ENCODE results near the gene KDM4F.
"Not testable (repeated sequence)": the region's sequence is repeated elsewhere in the genome, so short reads cannot be mapped to it uniquely, and the experiment has no call there.

Gene KDM4F

DNA sequence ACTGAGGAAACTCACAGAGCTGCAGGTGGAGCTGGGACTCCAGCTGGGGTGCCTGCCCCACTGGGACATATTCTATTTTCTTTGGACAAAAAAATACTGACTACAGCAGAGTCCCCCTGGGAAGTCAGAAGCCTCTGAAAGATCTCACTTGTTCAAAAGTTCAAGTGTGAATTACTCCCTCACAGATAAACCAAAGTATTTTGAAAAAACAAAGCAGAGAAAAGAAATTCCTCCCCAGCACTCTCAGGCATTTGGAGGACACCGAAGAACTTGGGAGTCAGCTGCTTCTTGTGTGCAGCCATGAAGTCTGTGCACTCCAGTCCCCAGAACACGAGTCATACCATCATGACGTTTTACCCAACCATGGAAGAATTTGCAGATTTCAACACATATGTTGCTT is at the start of gene KDM4F:
KDM4F (plus strand) TSS at position 301 of the 400 bp plus-strand sequence.
- DNase-seq (ENCODE audit: low read depth in 2 of 2) = not testable (repeated sequence)

DNA sequence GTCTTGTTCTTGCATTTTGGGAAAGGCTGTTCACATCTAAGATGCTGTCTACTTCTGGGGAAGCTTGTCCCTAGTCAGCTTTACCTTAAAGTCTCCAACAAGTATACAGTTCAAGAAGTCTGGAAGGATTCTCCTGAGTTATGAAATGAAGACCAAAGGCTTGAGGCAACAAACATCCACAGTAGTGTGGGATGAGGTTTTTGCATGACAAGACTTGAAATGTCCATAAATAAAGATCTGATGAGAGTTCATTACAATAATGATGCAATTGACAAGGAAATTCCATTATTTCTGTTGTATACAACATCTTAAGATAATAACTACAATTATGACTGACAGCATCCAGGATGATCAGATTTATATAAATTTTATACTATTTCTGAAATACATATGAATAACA is 45.5 kb upstream of the KDM4F start:
- no peak for DNase-seq (ENCODE audit: low read depth in 2 of 2)

DNA sequence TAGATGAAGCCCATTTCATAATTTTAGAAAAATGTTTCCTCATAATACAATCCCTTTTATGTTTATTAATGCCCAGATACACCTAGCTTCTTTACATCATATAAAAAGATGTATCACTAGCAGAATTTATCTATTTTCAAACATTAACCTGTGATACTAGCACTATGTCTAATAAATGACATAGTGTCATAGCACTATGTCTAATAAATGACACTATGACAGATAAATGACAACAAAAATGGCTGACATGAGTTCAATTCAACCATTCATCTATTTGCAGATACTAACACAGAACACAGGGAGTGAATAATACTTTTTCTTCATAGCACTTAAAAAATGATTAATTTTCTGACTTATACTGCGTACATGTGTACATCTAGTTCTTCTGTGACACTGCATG is 43.6 kb upstream of the KDM4F start:
- DNase-seq (ENCODE audit: low read depth in 2 of 2) = no peak

DNA sequence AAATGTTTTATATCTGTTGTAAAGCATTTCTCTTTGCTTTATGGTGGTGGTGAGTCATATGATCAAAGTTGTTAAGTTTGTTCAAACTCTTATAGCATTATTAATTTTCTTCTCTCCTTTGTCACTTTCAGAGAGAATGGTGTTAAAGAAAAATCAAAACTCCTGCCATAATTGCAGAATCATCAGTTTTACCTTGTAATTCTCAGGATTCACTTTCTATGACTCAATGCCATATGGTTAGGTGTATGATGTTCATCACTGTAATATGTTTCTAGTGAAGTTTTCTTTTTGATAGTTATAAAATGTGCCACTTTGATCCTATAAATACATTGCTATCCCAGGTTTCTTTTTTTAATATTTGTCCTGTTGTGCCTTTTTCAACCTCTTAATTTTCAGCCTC is 37.8 kb upstream of the KDM4F start:
- no peak for DNase-seq (ENCODE audit: low read depth in 2 of 2)

DNA sequence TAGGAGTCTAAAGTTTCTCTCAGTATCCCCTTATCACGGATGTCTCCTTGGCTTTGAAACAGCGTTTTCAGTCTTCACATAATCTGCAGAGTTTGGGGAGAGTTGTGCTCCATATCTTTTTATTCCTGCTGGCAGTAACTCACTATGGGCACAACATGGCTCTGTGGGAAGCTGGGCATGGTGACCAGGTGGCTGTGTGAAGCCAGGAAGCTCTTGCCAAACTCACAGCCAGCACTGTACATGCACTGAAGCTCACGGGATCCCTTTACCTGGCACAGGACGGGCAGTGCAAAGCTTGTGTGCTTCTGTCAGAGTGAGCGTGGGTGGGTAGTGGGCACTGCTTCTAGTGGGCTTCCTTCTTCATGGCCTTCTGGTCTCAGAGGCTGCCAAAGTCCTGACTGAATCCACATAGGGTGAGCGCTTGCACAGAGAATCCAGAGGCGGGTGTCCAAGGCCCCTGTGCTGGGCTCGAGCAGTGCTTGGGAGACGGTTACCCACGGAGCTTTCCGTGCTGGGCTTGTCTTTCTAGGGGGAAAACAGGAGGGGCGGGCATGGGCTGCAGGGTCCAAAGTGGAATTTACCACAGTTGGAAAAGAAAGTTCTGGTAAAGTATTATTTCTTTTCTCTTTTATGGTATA is 34.9 kb upstream of the KDM4F start:
- DNase-seq (ENCODE audit: low read depth in 2 of 2) = no peak

DNA sequence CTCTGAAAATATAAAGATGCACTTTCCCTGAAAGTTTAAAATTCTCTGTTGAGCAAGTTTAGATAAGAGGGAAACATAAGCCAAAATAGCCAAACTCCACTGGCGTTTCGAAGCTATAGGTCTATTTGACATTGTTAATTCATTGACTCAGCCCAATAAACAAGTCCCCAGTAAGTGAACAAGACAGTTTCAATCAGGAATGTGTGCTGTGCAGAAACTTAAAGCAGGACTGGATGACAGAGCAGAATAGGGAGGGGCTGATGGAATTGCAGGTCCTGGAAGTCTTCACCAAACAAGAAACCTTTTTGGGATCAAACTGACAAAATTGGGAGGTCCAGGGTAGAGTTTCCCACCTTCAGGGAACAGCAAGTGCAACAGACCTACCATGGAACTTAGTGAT is 33.1 kb upstream of the KDM4F start:
- no peak for DNase-seq (ENCODE audit: low read depth in 2 of 2)

DNA sequence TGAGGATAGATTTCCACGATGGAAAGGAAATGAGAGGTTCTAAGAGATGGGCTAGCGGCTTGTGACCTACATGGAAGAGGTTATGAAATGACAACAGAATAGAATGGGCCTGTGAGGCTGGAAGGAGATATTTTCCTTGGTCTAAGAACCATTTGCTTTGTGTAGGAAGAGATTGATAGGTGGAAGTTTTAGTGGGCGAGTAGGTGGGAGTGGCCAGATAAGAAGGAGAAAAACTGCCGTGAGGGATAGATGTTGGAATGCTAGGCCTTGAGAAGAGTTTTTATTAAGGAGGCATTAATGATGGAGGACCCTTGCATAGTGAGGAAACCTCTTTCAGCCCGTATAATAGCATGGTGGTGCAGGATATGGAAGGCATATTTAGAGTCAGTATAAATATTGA is 27.8 kb upstream of the KDM4F start:
- not testable (repeated sequence) for DNase-seq (ENCODE audit: low read depth in 2 of 2)

DNA sequence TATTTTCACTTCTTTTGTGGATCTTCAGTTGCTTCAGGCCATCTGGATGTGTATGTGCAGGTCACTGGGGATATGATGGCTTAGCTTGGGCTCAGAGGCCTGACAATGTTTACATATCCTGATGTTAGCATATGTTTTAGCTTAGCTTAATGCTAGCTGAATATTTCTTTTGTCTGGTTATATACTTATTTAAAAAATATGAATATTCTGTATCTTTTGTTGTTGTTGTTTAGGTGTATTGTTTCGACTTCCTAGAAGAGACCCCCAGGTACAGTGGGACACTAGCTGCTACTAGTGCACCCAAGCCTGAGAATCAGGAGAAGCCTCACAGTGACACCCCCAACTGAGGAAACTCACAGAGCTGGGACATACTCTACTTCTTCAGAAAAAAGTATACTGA is 24.3 kb upstream of the KDM4F start, which contains the start of gene KDM4E:
KDM4E (plus strand) TSS at position 301 of the 400 bp plus-strand sequence. CDS start 300 bp downstream, outside the sequence.
- no peak for DNase-seq (ENCODE audit: low read depth in 2 of 2)

DNA sequence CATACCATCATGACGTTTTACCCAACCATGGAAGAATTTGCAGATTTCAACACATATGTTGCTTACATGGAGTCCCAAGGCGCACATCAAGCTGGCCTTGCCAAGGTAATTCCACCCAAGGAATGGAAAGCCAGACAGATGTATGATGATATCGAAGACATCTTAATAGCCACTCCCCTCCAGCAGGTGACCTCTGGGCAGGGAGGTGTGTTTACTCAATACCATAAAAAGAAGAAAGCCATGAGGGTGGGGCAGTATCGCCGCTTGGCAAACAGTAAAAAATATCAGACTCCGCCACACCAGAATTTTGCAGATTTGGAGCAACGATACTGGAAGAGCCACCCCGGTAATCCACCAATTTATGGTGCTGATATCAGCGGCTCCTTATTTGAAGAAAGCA is 23.6 kb upstream of the KDM4F start:
- DNase-seq (ENCODE audit: low read depth in 2 of 2) = not testable (repeated sequence)

DNA sequence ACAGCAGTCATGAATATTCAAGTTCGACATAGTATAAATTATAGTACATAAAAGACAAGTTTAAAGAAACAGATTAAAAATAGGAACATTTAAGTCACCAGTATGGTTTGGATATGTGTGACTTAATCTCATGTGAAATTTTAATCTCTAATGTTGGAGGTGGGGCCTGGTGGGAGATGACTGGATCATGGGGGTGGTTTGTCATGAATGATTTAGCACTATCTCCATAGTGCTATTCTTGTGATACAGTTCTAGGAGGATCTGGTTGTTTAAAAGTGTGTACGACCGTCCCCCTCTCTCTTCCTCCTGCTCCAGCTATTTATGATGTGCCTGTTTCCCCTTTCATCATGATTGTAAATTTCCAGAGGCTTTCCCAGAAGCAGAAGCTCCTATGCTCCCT is 20.9 kb upstream of the KDM4F start:
- DNase-seq (ENCODE audit: low read depth in 2 of 2) = no peak

DNA sequence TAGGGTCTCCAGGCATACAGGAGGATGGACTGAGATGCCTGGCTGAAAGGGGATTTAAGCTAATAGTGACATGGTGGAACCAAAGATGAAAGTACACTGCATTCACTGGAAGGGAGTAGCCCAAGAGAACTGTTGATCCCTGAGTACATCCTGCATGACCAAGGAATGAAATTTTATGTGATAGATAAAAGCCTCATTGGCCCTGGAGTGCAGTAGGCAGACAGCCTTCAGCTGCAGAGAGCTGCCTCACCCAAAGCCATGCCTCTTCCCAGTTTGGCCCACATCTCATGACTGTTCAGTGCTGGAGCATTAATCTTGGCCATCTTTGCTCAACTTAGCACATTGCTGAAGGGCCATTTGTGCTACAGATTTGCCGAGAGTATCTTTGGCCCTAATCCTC is 16.2 kb upstream of the KDM4F start:
- DNase-seq (ENCODE audit: low read depth in 2 of 2) = no peak

DNA sequence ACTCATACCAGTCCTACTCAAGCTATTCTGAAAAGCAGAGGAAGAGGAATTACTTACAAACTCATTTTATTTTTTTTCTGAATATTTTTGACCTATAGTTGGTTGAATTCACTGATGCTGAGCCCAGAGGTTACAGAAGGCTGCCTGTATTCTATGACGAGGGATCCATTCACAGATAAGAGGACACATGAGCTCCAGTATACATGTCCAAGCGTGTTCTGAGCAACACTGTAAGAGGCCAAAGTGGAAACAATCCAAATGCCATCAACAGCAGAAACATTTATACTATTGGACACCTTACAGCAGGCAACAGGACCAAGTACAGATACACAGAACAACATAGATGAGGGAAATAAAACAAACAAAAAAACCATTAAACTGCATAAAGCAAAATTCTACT is 13.9 kb upstream of the KDM4F start:
- no peak for DNase-seq (ENCODE audit: low read depth in 2 of 2)

DNA sequence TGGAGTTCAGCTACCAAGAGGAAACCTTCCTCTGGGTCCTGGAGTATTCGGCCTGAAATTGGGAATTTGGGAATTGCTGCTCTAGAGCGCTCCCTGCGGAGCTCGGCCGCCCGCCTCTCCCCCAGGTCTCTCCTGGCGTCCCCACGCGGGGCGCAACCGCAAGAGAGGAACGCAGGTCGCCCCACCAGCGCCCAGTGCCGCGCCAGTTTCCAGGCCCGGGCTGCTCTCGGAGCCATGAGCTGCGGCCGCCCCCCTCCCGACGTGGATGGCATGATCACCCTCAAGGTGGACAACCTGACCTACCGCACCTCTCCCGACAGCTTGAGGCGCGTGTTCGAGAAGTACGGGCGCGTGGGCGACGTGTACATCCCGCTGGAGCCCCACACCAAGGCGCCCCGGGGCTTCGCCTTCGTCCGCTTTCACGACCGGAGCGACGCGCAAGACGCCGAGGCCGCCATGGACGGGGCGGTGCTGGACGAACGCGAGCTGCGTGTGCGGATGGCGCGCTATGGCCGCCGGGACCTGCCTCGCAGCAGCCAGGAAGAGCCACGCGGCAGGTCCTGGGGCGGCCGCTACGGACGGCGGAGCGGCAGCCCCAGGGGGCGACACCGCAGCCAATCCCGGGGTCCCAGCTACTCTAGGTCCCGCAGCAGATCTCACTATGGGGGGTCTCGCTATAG is 11.7 kb upstream of the KDM4F start:
- DNase-seq (ENCODE audit: low read depth in 2 of 2) = not testable (repeated sequence)

DNA sequence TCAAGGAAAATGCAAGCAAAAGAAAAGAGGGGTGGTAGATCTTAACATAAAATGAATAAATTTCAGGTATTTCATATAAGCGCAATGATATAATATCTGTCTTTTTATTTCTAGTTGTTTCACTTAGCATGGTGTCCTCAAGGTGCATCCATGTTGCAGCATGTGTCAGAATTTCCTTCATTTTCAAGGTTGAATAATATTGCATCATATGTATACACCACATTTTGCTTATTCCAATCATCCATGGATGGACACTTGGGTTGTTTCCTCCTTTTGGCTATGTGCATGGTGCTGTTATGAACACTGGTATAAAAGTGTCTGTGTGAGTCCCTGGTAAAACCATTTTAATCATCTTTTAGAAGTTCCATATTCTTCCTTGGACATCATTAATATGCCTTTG is 7.0 kb upstream of the KDM4F start:
- DNase-seq (ENCODE audit: low read depth in 2 of 2) = no peak

DNA sequence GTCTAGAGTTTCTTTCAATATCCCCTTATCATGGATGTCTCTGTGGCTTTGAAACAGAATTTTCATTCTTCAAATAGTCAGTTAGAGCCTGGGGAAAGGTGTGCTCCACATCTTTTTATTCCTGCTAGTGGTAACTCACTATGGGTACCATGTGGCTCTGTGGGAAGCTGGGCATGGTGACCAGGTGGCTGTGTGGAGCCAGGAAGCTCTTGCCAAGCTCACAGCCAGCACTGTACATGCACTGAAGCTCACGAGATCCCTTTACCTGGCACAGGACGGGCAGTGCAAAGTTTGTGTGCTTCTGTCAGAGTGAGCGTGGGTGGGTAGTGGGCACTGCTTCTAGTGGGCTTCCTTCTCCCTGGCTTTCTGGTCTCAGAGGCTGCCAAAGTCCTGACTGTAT is 6.3 kb upstream of the KDM4F start:
- DNase-seq (ENCODE audit: low read depth in 2 of 2) = no peak

DNA sequence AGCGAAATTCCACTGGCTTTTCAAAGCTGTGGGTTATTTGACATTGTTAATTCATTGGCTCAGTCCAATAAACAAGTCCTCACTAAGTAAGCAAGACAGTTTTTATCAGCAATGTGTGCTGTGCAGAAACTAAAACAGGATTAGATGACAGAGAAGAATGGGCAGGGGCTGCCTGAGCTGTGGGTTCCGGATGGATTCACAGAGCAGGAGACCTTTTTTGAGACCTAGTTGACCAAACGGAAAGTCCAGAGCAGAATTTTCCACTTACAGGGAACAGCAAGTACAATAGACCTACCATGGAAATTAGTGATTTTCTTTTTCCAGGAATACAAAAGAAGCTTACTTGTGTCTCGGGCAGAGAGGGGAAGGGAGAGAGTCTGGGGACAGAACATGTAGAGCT is 5.2 kb upstream of the KDM4F start:
- DNase-seq (ENCODE audit: low read depth in 2 of 2) = no peak

DNA sequence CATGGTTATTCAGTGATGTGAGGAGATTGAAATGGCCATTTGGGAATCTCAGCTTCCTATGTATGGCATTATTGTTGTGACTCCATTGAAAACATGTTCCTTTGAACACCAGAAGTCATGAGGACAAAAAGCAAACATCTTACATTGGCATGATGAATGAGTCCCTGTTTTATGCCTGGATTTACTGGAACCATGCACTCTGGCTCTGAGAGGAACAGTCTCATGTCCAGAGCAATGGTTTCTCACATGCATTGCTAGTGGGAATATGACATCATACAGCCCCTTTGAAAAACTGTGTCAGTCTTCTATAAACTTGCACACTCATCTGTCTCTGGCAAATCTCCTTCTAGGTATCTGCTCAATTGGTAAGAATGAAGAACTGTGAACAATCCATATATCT is 3.4 kb upstream of the KDM4F start:
- DNase-seq (ENCODE audit: low read depth in 2 of 2) = no peak

DNA sequence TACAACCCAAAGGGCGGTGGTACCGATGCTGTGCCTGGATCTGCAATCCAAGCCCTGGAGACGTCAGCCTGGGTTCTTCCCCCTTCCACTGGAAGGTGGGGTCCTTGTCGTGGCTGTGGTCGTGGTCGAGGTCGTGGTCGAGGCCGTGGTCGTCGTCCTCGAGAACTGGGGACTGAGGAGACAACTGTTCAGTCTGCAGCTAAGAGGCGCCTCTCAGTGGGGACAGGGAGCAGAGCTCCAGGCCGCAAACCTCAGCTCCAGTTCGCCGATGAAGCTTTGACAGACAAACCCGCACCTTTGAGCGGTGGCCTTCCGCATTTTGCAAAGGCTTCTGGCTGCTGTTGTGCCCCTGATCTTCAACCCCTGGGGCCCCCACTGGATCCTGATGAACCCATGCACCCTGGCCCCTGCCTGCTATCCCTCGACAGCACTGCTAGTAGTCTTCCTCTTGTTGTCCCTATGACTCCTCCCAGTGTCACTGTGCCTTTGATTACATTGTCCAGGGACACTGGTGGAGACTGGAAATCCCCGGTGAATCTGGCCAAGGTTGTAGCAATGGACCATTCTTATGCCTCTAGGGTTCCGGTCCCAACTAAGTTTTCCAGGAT is 1.5 kb downstream of the KDM4F start:
- DNase-seq (ENCODE audit: low read depth in 2 of 2) = no peak

DNA sequence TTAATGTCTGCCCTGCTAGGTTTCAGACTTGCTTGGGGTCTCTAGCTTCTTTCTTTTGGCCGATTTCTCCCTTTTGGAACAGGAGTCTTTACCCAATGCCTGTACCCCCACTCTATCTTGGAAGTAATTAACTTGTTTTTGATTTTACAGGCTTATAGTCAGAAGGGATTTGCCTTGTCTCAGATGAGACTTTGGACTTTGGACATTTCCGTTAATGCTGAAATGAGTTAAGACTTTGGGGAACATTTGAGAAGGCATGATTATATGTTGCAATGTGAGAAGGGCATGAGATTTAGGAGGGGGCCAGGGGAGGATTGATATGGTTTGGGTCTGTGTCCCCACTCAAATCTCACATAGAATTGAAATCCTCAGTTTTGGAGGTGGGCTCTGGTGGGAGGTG is 5.1 kb downstream of the KDM4F start:
- DNase-seq (ENCODE audit: low read depth in 2 of 2) = no peak

DNA sequence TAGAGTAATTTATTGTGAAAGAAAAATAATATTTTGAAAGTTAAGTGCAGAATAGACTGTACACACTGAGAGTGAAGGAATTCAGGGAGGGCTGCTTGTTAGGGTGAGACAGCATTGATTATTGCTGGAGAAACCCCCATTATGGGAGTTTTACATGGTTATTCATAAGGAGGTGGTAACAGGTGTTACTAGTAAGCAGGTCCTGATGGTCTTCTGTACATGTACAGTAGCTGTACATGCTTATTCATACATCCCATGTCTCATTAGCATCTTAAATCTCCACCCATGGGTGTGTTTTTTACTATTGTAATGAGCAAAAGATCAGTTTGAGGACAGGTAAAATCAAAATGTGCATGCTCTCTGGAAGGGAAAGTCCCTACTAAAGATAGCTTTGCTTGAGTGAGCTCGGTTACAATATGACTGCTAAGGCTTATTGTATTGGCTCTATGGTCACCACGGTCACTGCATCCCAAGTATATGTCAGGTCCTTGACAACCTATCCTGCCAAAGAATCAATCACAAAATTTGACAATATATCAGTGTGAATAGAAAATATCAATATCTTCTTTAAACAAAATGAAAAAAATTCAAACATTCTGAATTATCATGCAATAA is 6.2 kb downstream of the KDM4F start:
- no peak for DNase-seq (ENCODE audit: low read depth in 2 of 2)

DNA sequence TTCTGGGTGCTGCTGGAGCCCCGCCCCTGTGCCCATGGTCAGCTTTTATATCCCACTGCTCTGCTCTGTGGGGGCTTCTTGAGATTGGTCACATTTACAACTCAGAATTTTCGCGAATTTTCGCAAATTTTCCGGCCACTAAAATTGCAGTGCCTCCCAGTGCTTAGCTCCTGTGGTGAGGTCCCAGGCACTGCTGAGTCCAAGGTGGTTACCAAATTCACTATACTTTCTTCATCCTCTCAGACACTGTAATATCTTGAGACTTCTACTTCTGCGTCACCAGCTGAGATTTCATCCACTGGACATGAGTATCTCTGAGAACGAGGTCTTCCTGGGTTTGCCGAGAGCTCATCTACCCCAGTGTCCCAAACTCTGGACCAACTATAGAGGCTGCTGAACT is 8.7 kb downstream of the KDM4F start:
- no peak for DNase-seq (ENCODE audit: low read depth in 2 of 2)

DNA sequence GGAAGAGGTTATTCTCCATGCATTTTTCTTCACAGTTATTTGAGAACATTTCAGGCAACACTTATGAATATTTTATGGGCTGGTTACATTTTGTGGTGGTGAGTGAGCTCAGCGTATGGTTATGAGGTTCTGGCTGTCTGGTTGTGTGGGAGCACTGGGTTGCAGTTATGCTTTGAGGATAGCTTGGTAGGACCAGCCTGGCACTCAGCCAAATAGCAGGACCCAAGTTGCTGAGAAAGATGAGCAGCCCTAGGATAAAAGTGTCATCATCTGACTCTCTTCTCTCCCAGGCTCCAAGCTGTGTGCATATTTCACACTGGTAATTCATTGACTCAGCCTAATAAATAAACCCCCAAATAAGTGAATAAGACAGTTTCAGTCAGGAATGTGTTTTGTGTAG is 9.4 kb downstream of the KDM4F start:
- DNase-seq (ENCODE audit: low read depth in 2 of 2) = peak; percentile 20 to 26

DNA sequence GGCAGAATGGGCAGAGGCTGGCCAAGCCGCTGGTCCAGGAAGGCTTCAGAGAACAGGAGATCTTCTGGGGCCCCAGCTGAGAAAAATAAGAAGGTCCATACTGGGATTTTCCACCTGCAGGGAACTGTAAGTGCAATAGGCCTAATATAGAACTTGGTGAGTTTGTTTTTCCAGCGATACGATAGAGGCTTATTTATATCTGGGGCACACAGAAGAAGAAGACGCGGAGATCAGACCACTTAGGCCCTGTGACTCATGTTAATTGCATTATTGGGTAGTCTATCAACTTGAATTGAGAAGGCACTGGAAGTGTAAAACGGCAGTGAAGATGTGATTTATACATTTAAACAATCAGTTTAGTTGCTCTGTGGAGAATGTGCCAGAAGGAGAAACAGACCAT is 9.8 kb downstream of the KDM4F start:
- no peak for DNase-seq (ENCODE audit: low read depth in 2 of 2)

All from fibroblast of skin of left quadriceps (primary cell).